Parathyroid adenoma (tissue), 2 donors: ENCODE data around the gene PML.
"Not testable (repeated sequence)": the region's sequence is repeated elsewhere in the genome, so short reads cannot be mapped to it uniquely, and the experiment has no call there.

Experiments used
- H2AFZ ChIP-seq: fragments of 300-600 bp; sonication (generic); one replicate; pipeline ENCODE4 v1.7.0; 2017; ENCODE audit warnings: antibody characterized with exemption, mild to moderate bottlenecking
- H3K27ac ChIP-seq: fragments of 300-600 bp; sonication (generic); one replicate; pipeline ENCODE4 v1.7.0; 2017
- H3K27me3 ChIP-seq: fragments of 300-600 bp; sonication (generic); one replicate; pipeline ENCODE4 v1.7.0; 2017; ENCODE audit warnings: low read length; ENCODE audit not compliant: control insufficient read depth, insufficient read depth
- H3K36me3 ChIP-seq: fragments of 300-600 bp; sonication (generic); one replicate; pipeline ENCODE4 v1.7.0; 2017; ENCODE audit warnings: low read length; ENCODE audit not compliant: control insufficient read depth, insufficient read depth
- H3K4me1 ChIP-seq: fragments of 300-600 bp; sonication (generic); one replicate; pipeline ENCODE4 v1.7.0; 2017; ENCODE audit warnings: control low read depth
- H3K4me2 ChIP-seq: fragments of 300-600 bp; sonication (generic); one replicate; pipeline ENCODE4 v1.7.0; 2017; ENCODE audit warnings: low read length
- H3K4me3 ChIP-seq: fragments of 300-600 bp; sonication (generic); one replicate; pipeline ENCODE4 v1.7.0; 2017; ENCODE audit warnings: low read depth, low read length
- H3K79me2 ChIP-seq: fragments of 300-600 bp; sonication (generic); one replicate; pipeline ENCODE4 v1.7.0; 2017; ENCODE audit warnings: control low read depth
- H3K9ac ChIP-seq: fragments of 300-600 bp; sonication (generic); one replicate; pipeline ENCODE4 v1.7.0; 2017; ENCODE audit warnings: mild to moderate bottlenecking
- H3K9me3 ChIP-seq: fragments of 300-600 bp; sonication (generic); one replicate; pipeline ENCODE4 v1.7.0; 2017; ENCODE audit warnings: low read length; ENCODE audit not compliant: control insufficient read depth
- CTCF ChIP-seq: fragments of 300-600 bp; sonication (generic); IDR thresholded peaks from one replicate; pipeline ENCODE4 v1.7.0; 2017; ENCODE audit warnings: antibody characterized with exemption, mild to moderate bottlenecking
- donor health status: primary hyperparathyroidism.

The PML gene

GRCh38 chr15:74062236-74062635 lies 67.7 kb downstream of the PML start:
- no peak overlapping the region for H3K4me2 ChIP-seq
- no peak overlapping the region for H3K4me3 ChIP-seq
- no peak for TF ChIP-seq CTCF
- no peaks in the 10 kb centered on the region for H3K27me3 ChIP-seq
- H3K9me3 ChIP-seq: no peaks in the 10 kb centered on the region
- no peaks in the 10 kb centered on the region for H3K4me1 ChIP-seq
- no peaks in the 10 kb centered on the region for H3K79me2 ChIP-seq
- no peak overlapping the region for H3K27ac ChIP-seq
- no peak overlapping the region for H3K9ac ChIP-seq
- H3K36me3 ChIP-seq: no peaks in the 10 kb centered on the region
- no peak overlapping the region for H2AFZ ChIP-seq

- no peak overlapping the region for H3K4me2 ChIP-seq
- H3K9ac ChIP-seq: no peak overlapping the region
- TF ChIP-seq CTCF: no peak
- H3K36me3 ChIP-seq: no peaks in the 10 kb centered on the region
- no peaks in the 10 kb centered on the region for H3K27me3 ChIP-seq
- no peak overlapping the region for H3K27ac ChIP-seq
- no peaks in the 10 kb centered on the region for H3K4me1 ChIP-seq
- H3K4me3 ChIP-seq: no peak overlapping the region
- H2AFZ ChIP-seq: no peak overlapping the region
- no peaks in the 10 kb centered on the region for H3K79me2 ChIP-seq
- H3K9me3 ChIP-seq: no peaks in the 10 kb centered on the region
Observed at GRCh38 chr15:74062671-74063070, 68.2 kb downstream of the PML start.

GRCh38 chr15:74063425-74064146 lies 69.1 kb downstream of the PML start:
- not testable (repeated sequence) for H3K27me3 ChIP-seq, H3K4me2 ChIP-seq, H3K4me1 ChIP-seq, H3K36me3 ChIP-seq, H3K9ac ChIP-seq, H2AFZ ChIP-seq, H3K9me3 ChIP-seq, H3K79me2 ChIP-seq, H3K4me3 ChIP-seq, H3K27ac ChIP-seq

- not testable (repeated sequence) for H3K4me1 ChIP-seq, H3K36me3 ChIP-seq, H3K27ac ChIP-seq, H3K9me3 ChIP-seq, H3K79me2 ChIP-seq, H3K4me3 ChIP-seq, H3K4me2 ChIP-seq, H2AFZ ChIP-seq, H3K27me3 ChIP-seq, H3K9ac ChIP-seq
Observed at GRCh38 chr15:74064183-74064582, 69.7 kb downstream of the PML start.

GRCh38 chr15:74064822-74065221 lies 70.3 kb downstream of the PML start:
- H3K4me2 ChIP-seq, H3K9me3 ChIP-seq, H3K36me3 ChIP-seq, H3K4me3 ChIP-seq, H3K4me1 ChIP-seq, H3K9ac ChIP-seq, H3K79me2 ChIP-seq, H2AFZ ChIP-seq, H3K27ac ChIP-seq, H3K27me3 ChIP-seq: not testable (repeated sequence)

GRCh38 chr15:74065684-74066411 lies 71.3 kb downstream of the PML start:
- H3K4me1 ChIP-seq, H3K4me2 ChIP-seq, H3K27ac ChIP-seq, H3K9me3 ChIP-seq, H3K79me2 ChIP-seq, H2AFZ ChIP-seq, H3K27me3 ChIP-seq, H3K4me3 ChIP-seq, H3K9ac ChIP-seq, H3K36me3 ChIP-seq: not testable (repeated sequence)
- TF ChIP-seq CTCF: peak; percentile 49

GRCh38 chr15:74071645-74072044 lies 77.1 kb downstream of the PML start:
- not testable (repeated sequence) for H3K9ac ChIP-seq, H3K27me3 ChIP-seq, H3K36me3 ChIP-seq, H2AFZ ChIP-seq, H3K9me3 ChIP-seq, H3K4me1 ChIP-seq, H3K27ac ChIP-seq, H3K4me3 ChIP-seq, H3K4me2 ChIP-seq, H3K79me2 ChIP-seq

GRCh38 chr15:74072132-74072531 lies 77.6 kb downstream of the PML start:
- H3K27ac ChIP-seq, H2AFZ ChIP-seq, H3K27me3 ChIP-seq, H3K4me1 ChIP-seq, H3K9ac ChIP-seq, H3K36me3 ChIP-seq, H3K9me3 ChIP-seq, H3K4me3 ChIP-seq, H3K79me2 ChIP-seq, H3K4me2 ChIP-seq: not testable (repeated sequence)
